Astrocyte (in vitro differentiated cells and primary cell): Measurements from ENCODE around the gene FOXJ1.

ENCODE experiments used
- CTCF ChIP-seq: IDR thresholded peaks from 2 replicates; pipeline ENCODE4 v1.5.1; 2011; ENCODE audit warnings: low read depth, mild to moderate bottlenecking, inconsistent platforms, low read length, moderate library complexity; ENCODE audit not compliant: insufficient read depth
- EZH2 ChIP-seq: IDR thresholded peaks from 2 replicates; pipeline ENCODE4 v1.6.1; 2012; ENCODE audit warnings: mild to moderate bottlenecking, low read length, inconsistent platforms; ENCODE audit not compliant: insufficient read depth

- TF ChIP-seq CTCF (no peak), EZH2 (no peak)
Observed at GRCh38 chr17:76134911-76135809, 5.9 kb downstream of the FOXJ1 start.
